Activated gamma-delta T cell treated with anti-CD3 and anti-CD28 coated beads, Interleukin-2, amount 50 U/mL, for 16 hours (primary cell): ENCODE measurements around the gene SLC25A26.

Experiments
- DNase-seq: peaks from one replicate; pipeline ENCODE4 v3.0.0-alpha.2; 2020; ENCODE audit warnings: low read depth

The SLC25A26 gene

GRCh38 chr3:66326340-66326739 lies 105.5 kb downstream of the SLC25A26 start:
- no peak for DNase-seq

DNA sequence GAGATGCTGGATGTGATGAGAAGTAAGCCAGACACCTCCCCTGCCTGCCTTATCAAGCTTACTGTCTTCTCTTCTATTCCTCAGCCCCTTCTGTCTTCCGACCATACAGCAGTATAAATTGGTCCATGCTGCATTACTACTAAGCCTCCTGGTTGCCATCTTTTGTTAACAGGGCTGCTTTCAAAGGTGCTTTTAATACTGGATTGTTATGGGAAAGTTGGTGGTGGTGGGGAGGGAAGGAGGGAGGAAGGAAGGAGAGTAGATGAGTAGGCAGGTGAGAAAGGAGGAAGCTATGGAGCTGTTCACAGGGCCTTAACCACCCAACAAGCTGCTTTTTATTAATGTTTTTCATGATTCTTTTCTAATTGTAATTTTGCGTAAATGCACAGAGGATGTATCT lies 114.9 kb downstream of the SLC25A26 start:
- DNase-seq = no peak

GRCh38 chr3:66336333-66336766 lies 115.5 kb downstream of the SLC25A26 start:
- DNase-seq = no peak

DNA sequence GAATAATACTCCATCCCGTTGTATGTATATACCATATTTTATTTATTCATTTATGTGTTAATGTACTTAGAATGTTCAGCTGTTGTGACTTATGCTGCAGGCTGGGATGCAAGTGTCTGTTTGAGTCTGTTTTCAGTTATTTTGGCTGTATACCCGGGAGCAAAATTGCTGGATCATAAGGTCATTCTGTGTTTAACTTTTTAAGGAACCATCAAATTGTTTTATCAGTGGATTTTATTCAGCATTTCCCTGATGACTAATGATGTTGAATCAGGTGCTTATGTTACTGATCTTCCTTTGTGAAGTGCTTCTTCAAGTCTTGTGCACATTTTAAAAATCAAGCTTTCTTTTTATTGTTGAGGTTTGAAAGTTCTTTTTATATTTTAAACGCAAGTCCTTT lies 118.1 kb downstream of the SLC25A26 start:
- DNase-seq = no peak

GRCh38 chr3:66342717-66343356 lies 122.0 kb downstream of the SLC25A26 start:
- DNase-seq = no peak

DNA sequence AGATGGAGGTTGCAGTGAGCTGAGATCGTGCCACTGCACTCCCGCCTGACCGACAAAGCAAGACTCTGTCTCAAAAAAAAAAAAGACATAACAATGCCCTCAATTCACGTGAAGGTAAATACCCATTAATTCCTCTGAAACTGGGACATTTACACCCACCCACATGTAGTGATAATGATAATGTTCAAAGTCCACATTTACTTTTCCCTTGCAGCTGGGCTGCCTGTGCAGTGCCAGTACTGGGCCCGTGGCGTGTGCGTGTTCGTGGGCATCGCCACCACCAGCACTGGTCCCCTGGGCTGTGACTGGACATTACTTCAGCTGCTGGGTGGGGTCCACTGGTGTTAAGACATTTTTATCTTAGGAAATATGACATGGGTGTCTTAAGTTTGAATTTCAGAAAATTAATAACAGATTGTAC lies 123.6 kb downstream of the SLC25A26 start:
- no peak for DNase-seq

DNA sequence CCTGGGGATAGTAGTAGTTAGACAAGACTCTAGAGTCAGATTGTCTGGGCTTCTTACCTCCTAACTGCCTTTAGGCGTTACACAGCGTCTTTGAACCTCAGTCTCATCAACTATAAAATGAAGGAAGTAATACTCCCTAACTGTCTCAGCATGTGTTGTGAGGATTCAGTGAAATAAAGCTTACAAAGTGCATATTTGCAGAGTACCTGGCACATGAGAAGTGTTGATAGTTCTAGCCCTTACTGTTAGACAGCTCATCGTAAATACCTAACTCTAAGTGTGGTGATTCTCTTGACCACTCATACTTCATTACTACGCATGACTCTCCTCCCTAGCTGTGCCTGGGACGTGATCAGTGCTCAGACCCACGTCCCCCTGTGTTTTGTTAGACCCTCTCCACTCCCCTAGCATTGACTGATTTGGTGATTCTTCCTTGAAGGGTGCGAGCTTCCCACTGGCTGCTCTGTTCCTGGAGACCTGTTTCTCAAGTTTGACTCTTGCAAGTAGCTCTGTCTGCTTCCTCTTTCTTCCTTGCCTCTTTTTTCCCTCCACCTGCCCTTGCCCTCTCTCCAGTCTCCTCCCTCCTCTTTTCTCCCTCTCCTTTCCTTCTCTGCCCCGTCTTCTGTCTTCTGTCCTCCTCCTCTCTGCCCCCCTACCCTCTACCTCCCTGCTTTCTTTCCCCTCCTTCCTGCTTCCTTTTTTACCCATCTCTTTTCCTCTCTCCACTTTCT lies 124.2 kb downstream of the SLC25A26 start:
- no peak for DNase-seq

DNA sequence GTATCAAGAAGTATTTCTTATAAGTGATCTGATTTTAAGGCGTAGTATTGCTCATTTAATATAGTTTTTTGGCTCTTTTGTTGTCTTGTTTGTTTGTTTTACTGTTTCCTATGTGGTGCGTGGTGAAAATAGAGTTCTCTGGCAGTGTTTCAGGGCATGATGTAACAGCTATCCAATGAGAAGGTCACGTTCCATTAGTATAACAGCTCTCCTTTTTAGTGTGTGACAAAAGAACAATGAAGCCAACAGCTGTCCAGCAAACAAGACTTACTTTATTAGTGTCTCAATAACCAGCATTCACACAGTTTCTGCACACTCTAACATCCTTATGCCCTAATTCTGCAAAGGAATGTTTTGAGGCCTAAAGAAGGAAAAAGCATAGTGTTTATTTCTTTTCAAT lies 127.9 kb downstream of the SLC25A26 start:
- no peak for DNase-seq

GRCh38 chr3:66350601-66351000 lies 129.8 kb downstream of the SLC25A26 start:
- no peak for DNase-seq

DNA sequence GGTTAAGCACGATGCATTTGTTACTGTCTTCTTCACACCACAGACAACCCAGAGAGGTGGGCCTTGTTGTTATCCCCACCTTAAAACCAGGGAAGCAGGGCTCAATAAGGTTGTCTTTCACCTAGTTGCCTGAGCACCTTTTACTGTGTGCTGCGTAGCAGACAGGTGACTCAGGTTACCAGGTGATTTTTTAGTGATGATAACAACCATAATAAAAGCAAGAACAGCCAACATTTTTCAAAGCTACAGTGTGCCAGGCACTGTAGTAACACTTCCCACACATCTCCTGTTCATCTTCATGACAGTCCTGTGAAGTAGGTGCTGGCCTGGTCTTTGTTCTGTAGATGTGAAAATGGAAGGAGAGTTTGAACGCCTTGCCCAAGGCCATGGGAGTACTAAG lies 132.2 kb downstream of the SLC25A26 start:
- DNase-seq = no peak

DNA sequence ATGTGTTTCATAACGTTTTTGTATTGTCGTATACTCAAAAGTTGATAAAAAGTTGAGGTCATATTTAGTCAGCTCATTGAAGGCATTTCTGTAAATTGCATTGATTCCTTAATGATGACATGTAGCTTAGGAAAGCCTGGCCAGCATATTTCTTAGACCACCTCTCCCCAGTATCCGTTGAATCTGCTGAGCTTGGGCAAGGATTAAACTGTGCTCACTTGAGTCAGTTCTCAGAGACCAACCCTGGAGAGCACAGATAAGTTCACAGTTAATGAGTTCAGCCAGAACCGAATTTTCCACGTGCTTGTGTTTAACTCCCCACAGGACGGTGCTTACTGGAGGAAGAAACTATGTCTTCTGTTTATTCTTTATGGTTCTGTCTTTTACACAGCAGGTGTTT lies 132.7 kb downstream of the SLC25A26 start:
- no peak for DNase-seq

DNA sequence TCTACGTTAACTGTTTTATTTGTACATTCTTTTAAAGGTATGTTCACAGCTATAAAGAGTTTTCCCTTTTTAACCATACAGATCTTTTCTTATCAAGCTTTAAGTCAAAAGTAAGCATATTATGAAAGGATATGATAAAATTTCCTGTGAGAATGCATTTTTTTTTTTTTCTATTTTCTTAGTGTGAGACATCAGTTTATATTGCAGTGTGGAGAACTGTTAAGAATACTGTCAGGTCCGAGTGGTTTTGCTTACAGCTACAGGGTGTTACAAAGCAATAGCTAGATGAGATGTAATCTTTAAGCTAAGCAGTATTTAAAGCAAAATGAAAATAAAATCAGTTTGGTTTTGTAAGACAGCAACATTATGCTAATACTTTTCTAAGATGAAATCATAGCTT lies 133.2 kb downstream of the SLC25A26 start:
- no peak for DNase-seq

- DNase-seq = no peak
These were observed 134.6 kb downstream of the SLC25A26 start for GRCh38 chr3:66355394-66355793.

- DNase-seq = no peak
These were observed 135.2 kb downstream of the SLC25A26 start for GRCh38 chr3:66355997-66356396.

- no peak for DNase-seq
These were observed 140.6 kb downstream of the SLC25A26 start for GRCh38 chr3:66361356-66361755.

DNA sequence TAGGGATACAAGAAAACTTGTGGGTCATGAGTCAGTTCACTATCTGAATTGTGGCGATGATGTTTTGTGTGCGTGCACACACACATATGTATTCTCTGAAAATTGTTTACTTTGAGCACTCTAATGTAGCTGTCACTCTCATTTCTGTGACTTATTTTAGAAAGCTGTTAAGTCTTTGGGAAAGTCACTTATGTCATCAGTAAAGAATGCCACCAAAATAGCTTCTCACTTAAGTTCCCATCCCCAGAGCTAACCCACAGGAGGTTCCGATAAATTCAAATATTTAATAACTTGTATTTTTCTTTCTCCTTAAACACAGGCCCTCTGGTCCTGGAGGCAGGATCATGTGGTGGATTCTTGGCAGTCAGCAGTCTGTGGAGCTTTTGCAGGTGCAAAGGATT lies 141.7 kb downstream of the SLC25A26 start:
- DNase-seq = no peak

GRCh38 chr3:66363148-66363547 lies 142.3 kb downstream of the SLC25A26 start:
- no peak for DNase-seq

DNA sequence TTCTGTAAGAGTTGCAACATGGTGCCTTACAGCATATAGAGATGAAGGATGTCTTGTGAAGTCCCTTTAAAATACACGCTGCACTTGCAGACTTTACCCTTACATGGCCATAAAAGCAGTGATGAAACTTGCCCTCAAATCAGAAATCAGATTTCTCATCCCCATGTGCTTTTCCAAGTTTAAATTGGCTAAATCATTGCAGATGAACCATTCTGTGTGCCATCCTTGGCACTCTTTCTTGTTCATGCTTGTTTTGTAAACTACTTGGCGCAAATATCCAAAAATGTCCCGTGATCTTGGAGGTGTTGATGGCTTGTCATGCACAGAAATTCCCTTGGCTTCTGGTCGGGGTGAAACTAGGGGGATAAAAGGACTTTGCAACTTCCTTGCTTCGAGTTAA lies 144.3 kb downstream of the SLC25A26 start:
- DNase-seq = no peak

GRCh38 chr3:66366747-66367146 lies 145.9 kb downstream of the SLC25A26 start:
- no peak for DNase-seq

GRCh38 chr3:66367979-66368378 lies 147.2 kb downstream of the SLC25A26 start:
- no peak for DNase-seq

- no peak for DNase-seq
These were observed 149.4 kb downstream of the SLC25A26 start for GRCh38 chr3:66370179-66370578.

- no peak for DNase-seq
These were observed 150.6 kb downstream of the SLC25A26 start for GRCh38 chr3:66371432-66371831.

DNA sequence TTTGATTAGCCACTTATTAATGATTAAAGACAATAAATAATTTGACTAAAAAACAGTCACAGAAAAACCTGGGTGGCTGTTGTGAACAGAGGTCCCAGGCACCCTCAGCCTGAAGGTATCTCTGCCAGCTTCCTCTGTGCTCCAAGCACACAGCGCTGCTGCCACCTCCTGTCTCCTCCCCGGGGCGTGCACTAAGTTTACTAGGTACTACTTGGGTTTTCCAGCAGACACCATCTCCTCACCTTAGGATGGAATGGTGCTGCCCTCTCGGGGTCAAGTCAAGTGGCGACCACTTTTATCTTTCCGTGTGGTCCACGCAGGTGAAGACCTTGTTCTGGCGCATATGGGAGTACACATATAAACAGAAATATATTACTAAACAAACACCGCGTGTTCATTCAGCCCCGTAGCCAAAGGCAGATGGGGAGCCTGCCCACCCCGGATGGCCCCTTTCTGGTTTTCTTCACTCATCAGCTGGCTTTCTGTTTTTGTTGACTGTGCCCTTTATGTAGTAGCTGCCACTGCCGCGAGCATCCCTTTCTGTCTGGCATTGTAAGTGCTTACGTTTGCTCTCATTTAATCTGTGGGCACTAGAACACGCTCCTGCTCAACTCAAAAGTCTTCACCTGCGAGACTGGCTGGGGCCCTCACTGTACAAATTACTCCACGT lies 152.0 kb downstream of the SLC25A26 start:
- no peak for DNase-seq
